Activated B cell treated with CpG ODN at 0.5 μM for 24 hours (primary cell): ENCODE results near the gene SPRYD3. TPM values are rescaled to one million over a fixed set of nuclear protein-coding genes. Genes with fewer than 3 reads are reported as not detected.

Experiments used
- ATAC-seq: fragments of 200-7000 bp; cut with Tn5 transposase; one replicate; pipeline ENCODE4 v1.10.0; 2021; ENCODE audit warnings: low read depth, mild to moderate bottlenecking, moderate library complexity
- CTCF ChIA-PET: fragments of 350-600 bp; sonication (Branson Sonifier 250); formaldehyde crosslinking; loops from one replicate; lab custom pipeline; 2021; ENCODE audit warnings: antibody characterized with exemption; lab: Charles Lee
- POLR2A ChIA-PET: fragments of 350-600 bp; sonication (Branson Sonifier 250); formaldehyde crosslinking; loops from one replicate; lab custom pipeline; 2021; ENCODE audit warnings: antibody characterized with exemption; lab: Charles Lee
- DNase-seq: peaks from one replicate; pipeline ENCODE4 v3.0.0; 2022
- H3K27ac Mint-ChIP-seq: one replicate; pipeline ENCODE4 v1.8.0; 2020; ENCODE audit warnings: mixed read lengths
- H3K27me3 Mint-ChIP-seq: one replicate; pipeline ENCODE4 v1.8.0; 2021; ENCODE audit warnings: mixed read lengths
- H3K36me3 Mint-ChIP-seq: one replicate; pipeline ENCODE4 v1.8.0; 2021; ENCODE audit warnings: low read depth, mixed read lengths
- H3K4me1 Mint-ChIP-seq: one replicate; pipeline ENCODE4 v1.8.0; 2021; ENCODE audit warnings: mixed read lengths
- H3K4me3 Mint-ChIP-seq: one replicate; pipeline ENCODE4 v1.8.0; 2020; ENCODE audit warnings: mild to moderate bottlenecking, mixed read lengths
- H3K9me3 Mint-ChIP-seq: one replicate; pipeline ENCODE4 v1.8.0; 2020; ENCODE audit warnings: mixed read lengths
- CTCF ChIP-seq: fragments of 200-600 bp; IDR thresholded peaks from one replicate; pipeline ENCODE4 v1.8.0; 2022; ENCODE audit warnings: antibody characterized with exemption, mild to moderate bottlenecking
- intact Hi-C: fragments of 100-400 bp; cut with micrococcal nuclease; formaldehyde crosslinking; loops from one replicate; pipeline ENCODE4 v1.15.1; 2024
- total RNA-seq: library from RNA; stranded (reverse); gene quantifications from 2 replicates; pipeline ENCODE4 v1.2.3, GENCODE V29; 2022

Gene SPRYD3
- total RNA-seq, 1 donor from 2014 or later, result 33.9 TPM

GRCh38 chr12:53122961-53123468 lies 43.8 kb upstream of the SPRYD3 start:
- no peak for TF ChIP-seq CTCF
- Mint-ChIP-seq H3K27ac (no peak overlapping the region), H3K9me3 (no peaks in the 10 kb centered on the region), H3K27me3 (peaks cover 4% of the 10 kb centered on the region), H3K4me3 (no peak overlapping the region), H3K36me3 (no peaks in the 10 kb centered on the region), H3K4me1 (no peaks in the 10 kb centered on the region)
- ChIA-PET POLR2A (no interaction called here), CTCF (no interaction called here)
- ATAC-seq (no peak), DNase-seq (no peak)
- intact Hi-C loops, result no loop called here

GRCh38 chr12:53120685-53121525 lies 41.7 kb upstream of the SPRYD3 start:
- Mint-ChIP-seq H3K9me3 (no peaks in the 10 kb centered on the region), H3K27me3 (no peaks in the 10 kb centered on the region), H3K4me1 (no peaks in the 10 kb centered on the region), H3K4me3 (no peak overlapping the region), H3K36me3 (no peaks in the 10 kb centered on the region), H3K27ac (no peak overlapping the region)
- DNase-seq (no peak), ATAC-seq (no peak)
- ChIA-PET POLR2A (no interaction called here), CTCF (no interaction called here)
- intact Hi-C loops, result no loop called here
- TF ChIP-seq CTCF, result no peak

GRCh38 chr12:53118751-53119300 lies 39.6 kb upstream of the SPRYD3 start:
- ATAC-seq, result no peak
- TF ChIP-seq CTCF, result no peak
- ChIA-PET POLR2A (no interaction called here), CTCF (no interaction called here)
- H3K4me3 Mint-ChIP-seq, result no peak overlapping the region
- H3K27me3 Mint-ChIP-seq, result no peaks in the 10 kb centered on the region
- intact Hi-C loops, result no loop called here
- H3K9me3 Mint-ChIP-seq, result no peaks in the 10 kb centered on the region
- no peak for DNase-seq
- H3K4me1 Mint-ChIP-seq, result no peaks in the 10 kb centered on the region
- no peaks in the 10 kb centered on the region for H3K36me3 Mint-ChIP-seq
- no peak overlapping the region for H3K27ac Mint-ChIP-seq

DNA sequence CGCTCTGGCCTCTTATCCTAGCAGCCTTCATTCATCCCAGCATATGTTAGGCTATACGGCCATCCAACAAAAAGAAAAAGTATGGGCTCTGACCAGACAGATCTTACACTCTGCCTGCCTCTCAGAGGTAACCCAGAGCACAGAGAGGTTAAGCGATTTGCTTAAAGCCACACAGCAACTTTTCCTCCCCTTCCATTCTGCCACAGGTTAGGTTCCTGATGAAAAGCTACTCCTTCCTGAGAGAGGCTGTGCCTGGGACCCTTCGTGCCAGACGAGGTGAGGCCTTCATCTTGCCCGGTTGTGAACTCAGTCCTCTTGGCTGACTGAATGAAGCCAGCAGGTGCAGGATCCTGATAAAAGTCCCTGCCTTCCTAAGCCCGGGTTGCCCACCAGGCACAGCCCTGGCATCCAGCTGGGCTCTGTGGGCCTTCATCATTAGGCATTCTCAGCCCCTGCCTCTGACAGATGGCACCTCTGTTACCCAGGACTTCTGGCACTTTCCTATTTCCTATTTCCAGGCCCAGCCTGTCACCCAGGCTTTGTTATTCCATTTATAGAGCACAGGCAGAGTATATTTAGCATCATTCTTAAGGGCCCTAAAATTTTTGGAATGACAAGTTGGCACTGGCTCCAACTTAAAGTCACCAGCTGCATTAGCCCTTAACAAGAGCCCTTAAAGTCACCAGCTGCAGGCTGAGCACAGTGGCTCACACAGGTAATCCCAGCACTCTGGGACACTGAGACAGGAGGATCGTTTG lies 36.9 kb upstream of the SPRYD3 start:
- Mint-ChIP-seq H3K27me3 (no peaks in the 10 kb centered on the region), H3K36me3 (no peaks in the 10 kb centered on the region), H3K27ac (no peak overlapping the region), H3K9me3 (no peaks in the 10 kb centered on the region), H3K4me1 (no peaks in the 10 kb centered on the region), H3K4me3 (no peak overlapping the region)
- ChIA-PET CTCF (interaction anchor here (0.7 kb wide), 1 partner anchor 50 kb away, joined by 3 read pairs; no protein-coding TSS in a partner anchor), POLR2A (no interaction called here)
- intact Hi-C loops, result no loop called here
- no peak for TF ChIP-seq CTCF
- DNase-seq, result no peak
- ATAC-seq, result no peak
